ENCODE measurements around the gene LARP6.

The LARP6 gene

GRCh38 chr15:70793694-70794093 is 60.3 kb downstream of the LARP6 start:
- no peak for DNase-seq

GRCh38 chr15:70792171-70792573 is 61.8 kb downstream of the LARP6 start:
- DNase-seq = no peak

- no peak for DNase-seq
These were observed 62.7 kb downstream of the LARP6 start for GRCh38 chr15:70791259-70791658.

- no peak for DNase-seq
These were observed 64.7 kb downstream of the LARP6 start for GRCh38 chr15:70789213-70789612.

GRCh38 chr15:70788114-70789049 is 65.6 kb downstream of the LARP6 start:
- no peak for DNase-seq

GRCh38 chr15:70786996-70787395 is 67.0 kb downstream of the LARP6 start:
- DNase-seq = no peak

GRCh38 chr15:70783610-70784022 is 70.3 kb downstream of the LARP6 start:
- DNase-seq = no peak

GRCh38 chr15:70783041-70783440 is 70.9 kb downstream of the LARP6 start:
- no peak for DNase-seq

- no peak for DNase-seq
These were observed 72.7 kb downstream of the LARP6 start for GRCh38 chr15:70781236-70781635.
